Caco-2 (cell line): ENCODE data around the gene SLC22A4. TPM values are rescaled to one million over a fixed set of nuclear protein-coding genes. Genes with fewer than 3 reads are reported as not detected.

Source experiments
- BruUV-seq: library from RNA; stranded (reverse); fragments of 400-500 nt; replicated peaks from 2 replicates; lab custom pipeline; 2021; lab: Mats Ljungman, UMichigan
- CTCF ChIA-PET: fragments of 300-600 bp; sonication (Branson Sonifier 250); formaldehyde crosslinking; loops from one replicate; lab custom pipeline; 2022; ENCODE audit warnings: antibody characterized with exemption; lab: Charles Lee
- POLR2A ChIA-PET: fragments of 300-600 bp; sonication (Branson Sonifier 250); formaldehyde crosslinking; loops from one replicate; lab custom pipeline; 2022; ENCODE audit warnings: antibody characterized with exemption; lab: Charles Lee
- DNase-seq, 2 experiments: peaks; one replicate each; pipeline versions ENCODE4 v3.0.0 to v3.0.0-alpha.2; 2020 to 2022
- H3K27me3 ChIP-seq: replicated peaks from 2 replicates; pipeline ENCODE4 v1.6.0; 2011; ENCODE audit warnings: low read length; ENCODE audit not compliant: control insufficient read depth, insufficient read depth
- H3K36me3 ChIP-seq: 2 replicates; pipeline ENCODE4 v1.5.1; 2011; ENCODE audit warnings: low read length; ENCODE audit not compliant: control insufficient read depth, insufficient read depth
- H3K4me1 ChIP-seq: fragments of 250-450 bp; sonication (Bioruptor Pico); 2 replicates; pipeline ENCODE4 v1.5.1; 2020; ENCODE audit warnings: mild to moderate bottlenecking
- H3K4me3 ChIP-seq: 2 replicates; pipeline ENCODE4 v1.5.1; 2011; ENCODE audit warnings: low read depth, mild to moderate bottlenecking, control low read depth, low read length
- H3K9me3 ChIP-seq: fragments of 250-450 bp; sonication (Bioruptor Pico); 2 replicates; pipeline ENCODE4 v1.5.1; 2020; ENCODE audit warnings: mild to moderate bottlenecking, moderate library complexity
- H3K27ac Mint-ChIP-seq: one replicate; pipeline ENCODE4 v1.8.0; 2022; ENCODE audit warnings: mixed read lengths; ENCODE audit not compliant: unreplicated experiment
- H3K27me3 Mint-ChIP-seq: one replicate; pipeline ENCODE4 v1.8.0; 2022; ENCODE audit warnings: mixed read lengths; ENCODE audit not compliant: insufficient read depth, unreplicated experiment
- H3K36me3 Mint-ChIP-seq: one replicate; pipeline ENCODE4 v1.8.0; 2022; ENCODE audit warnings: mild to moderate bottlenecking, mixed read lengths; ENCODE audit not compliant: insufficient read depth, unreplicated experiment
- H3K4me1 Mint-ChIP-seq: one replicate; pipeline ENCODE4 v1.8.0; 2022; ENCODE audit warnings: low read depth, mixed read lengths; ENCODE audit not compliant: unreplicated experiment
- H3K4me3 Mint-ChIP-seq: one replicate; pipeline ENCODE4 v1.8.0; 2022; ENCODE audit warnings: mild to moderate bottlenecking, moderate library complexity, mixed read lengths; ENCODE audit not compliant: unreplicated experiment
- H3K9me3 Mint-ChIP-seq: one replicate; pipeline ENCODE4 v1.8.0; 2022; ENCODE audit warnings: mixed read lengths; ENCODE audit not compliant: unreplicated experiment
- intact Hi-C: fragments of 100-400 bp; cut with micrococcal nuclease; formaldehyde crosslinking; loops from one replicate; pipeline ENCODE4 v1.10.0; 2022; ENCODE audit not compliant: unreplicated experiment
- total RNA-seq: library from RNA; stranded (reverse); gene quantifications from 2 replicates; pipeline ENCODE4 v1.2.3, GENCODE V29; 2022
- TF ChIP-seq, protein P1 (sequence below), 2 experiments: fragments of 200-600 bp in 1 of 2; IDR thresholded peaks; 1 replicate in 1 of 2; 2 replicates in 1 of 2; pipeline versions ENCODE4 v1.5.1 to v1.8.0; 2011 to 2022; ENCODE audit warnings: antibody characterized with exemption in 1 of 2, control low read depth in 1 of 2, inconsistent platforms in 1 of 2, low read depth in 1 of 2, low read length in 1 of 2, mild to moderate bottlenecking in 1 of 2, moderate library complexity in 1 of 2; ENCODE audit not compliant: insufficient read depth in 1 of 2, severe bottlenecking in 1 of 2, unreplicated experiment in 1 of 2

SLC22A4 gene
- total RNA-seq, 1 experiment from 2014 or later, result 1.5 TPM

DNA sequence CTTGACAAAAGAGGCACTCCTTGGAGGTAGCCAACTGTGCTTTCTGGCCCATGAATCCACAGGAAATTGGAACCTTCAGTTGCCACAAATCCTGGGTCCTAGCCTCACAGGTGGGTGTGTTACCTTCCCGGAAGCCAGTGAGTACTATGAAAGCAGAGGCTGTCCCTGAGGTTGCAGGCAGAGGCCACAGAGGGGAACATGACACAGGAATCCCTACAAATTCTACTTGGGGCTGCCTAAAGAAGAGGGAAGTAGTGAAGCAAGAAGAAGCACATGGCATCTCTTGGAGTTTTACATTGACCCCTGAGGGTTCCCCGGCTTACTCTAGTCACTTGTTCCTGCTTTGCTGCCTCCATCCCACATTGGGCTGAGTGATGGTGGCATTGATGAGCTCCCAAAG, 77.9 kb downstream of the SLC22A4 start:
- ChIA-PET CTCF (no interaction called here), POLR2A (interaction anchor here (1.2 kb wide), 1 partner anchor 124 kb away, joined by 3 read pairs; no protein-coding TSS in a partner anchor)
- BruUV-seq, result no TSS peak

DNA sequence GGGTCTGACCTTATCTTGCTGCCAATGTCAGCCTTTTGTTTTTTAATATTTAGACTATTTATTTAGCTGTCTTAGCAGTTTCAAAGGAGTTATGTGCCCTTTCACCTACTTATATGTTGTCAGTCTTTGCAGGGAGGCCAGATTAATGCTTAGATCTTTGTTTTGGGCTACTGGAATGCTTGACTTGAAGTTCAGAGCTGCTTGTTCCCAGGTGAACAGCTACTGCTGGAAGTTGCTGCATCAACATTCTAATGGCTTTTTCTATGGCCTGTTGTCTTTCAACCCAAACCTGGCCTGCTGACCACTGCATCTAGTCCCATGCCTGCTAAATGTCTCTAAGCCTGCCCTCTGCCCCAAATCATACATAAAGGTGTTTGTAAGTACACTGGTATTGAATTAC, 78.3 kb downstream of the SLC22A4 start:
- Mint-ChIP-seq H3K27ac (no peak overlapping the region), H3K36me3 (peaks cover 13% of the 10 kb centered on the region), H3K4me3 (no peak overlapping the region), H3K4me1 (peaks cover 14% of the 10 kb centered on the region), H3K27me3 (no peaks in the 10 kb centered on the region), H3K9me3 (no peaks in the 10 kb centered on the region)
- no peak overlapping the region for H3K4me3 ChIP-seq
- TF ChIP-seq, protein P1, sequence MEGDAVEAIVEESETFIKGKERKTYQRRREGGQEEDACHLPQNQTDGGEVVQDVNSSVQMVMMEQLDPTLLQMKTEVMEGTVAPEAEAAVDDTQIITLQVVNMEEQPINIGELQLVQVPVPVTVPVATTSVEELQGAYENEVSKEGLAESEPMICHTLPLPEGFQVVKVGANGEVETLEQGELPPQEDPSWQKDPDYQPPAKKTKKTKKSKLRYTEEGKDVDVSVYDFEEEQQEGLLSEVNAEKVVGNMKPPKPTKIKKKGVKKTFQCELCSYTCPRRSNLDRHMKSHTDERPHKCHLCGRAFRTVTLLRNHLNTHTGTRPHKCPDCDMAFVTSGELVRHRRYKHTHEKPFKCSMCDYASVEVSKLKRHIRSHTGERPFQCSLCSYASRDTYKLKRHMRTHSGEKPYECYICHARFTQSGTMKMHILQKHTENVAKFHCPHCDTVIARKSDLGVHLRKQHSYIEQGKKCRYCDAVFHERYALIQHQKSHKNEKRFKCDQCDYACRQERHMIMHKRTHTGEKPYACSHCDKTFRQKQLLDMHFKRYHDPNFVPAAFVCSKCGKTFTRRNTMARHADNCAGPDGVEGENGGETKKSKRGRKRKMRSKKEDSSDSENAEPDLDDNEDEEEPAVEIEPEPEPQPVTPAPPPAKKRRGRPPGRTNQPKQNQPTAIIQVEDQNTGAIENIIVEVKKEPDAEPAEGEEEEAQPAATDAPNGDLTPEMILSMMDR (IDR thresholded peaks at IDR 0.05; ENCODE audit: insufficient read depth in 1 of 2, low read depth in 1 of 2, low read length in 1 of 2, severe bottlenecking in 1 of 2, unreplicated experiment in 1 of 2), result no peak
- H3K4me1 ChIP-seq, result peaks cover 16% of the 10 kb centered on the region
- POLR2A ChIA-PET, result interaction anchor here (1.2 kb wide), 1 partner anchor 123 kb away, joined by 3 read pairs; no protein-coding TSS in a partner anchor
- no peaks in the 10 kb centered on the region for H3K9me3 ChIP-seq
- CTCF ChIA-PET, result no interaction called here
- DNase-seq, result no peak
- H3K27me3 ChIP-seq, result no peaks in the 10 kb centered on the region
- no TSS peak for BruUV-seq
- intact Hi-C loops, result no loop called here
- no peaks in the 10 kb centered on the region; the same call in 1 of the 2 replicates for H3K36me3 ChIP-seq

More for the DNA sequence above, 77.9 kb downstream of the SLC22A4 start:
- H3K36me3 Mint-ChIP-seq, result peaks cover 13% of the 10 kb centered on the region
- Histone ChIP-seq H3K4me1 (peaks cover 21% of the 10 kb centered on the region), H3K9me3 (no peaks in the 10 kb centered on the region), H3K4me3 (no peak overlapping the region), H3K27me3 (no peaks in the 10 kb centered on the region), H3K36me3 (no peaks in the 10 kb centered on the region; the same call in 1 of the 2 replicates)
- H3K4me1 Mint-ChIP-seq, result peaks cover 14% of the 10 kb centered on the region
- no peak overlapping the region for H3K4me3 Mint-ChIP-seq
- DNase-seq, result no peak
- no peaks in the 10 kb centered on the region for H3K27me3 Mint-ChIP-seq
- H3K9me3 Mint-ChIP-seq, result no peaks in the 10 kb centered on the region
- TF ChIP-seq, protein P1 (IDR thresholded peaks at IDR 0.05; ENCODE audit: insufficient read depth in 1 of 2, low read depth in 1 of 2, low read length in 1 of 2, severe bottlenecking in 1 of 2, unreplicated experiment in 1 of 2), result no peak
- H3K27ac Mint-ChIP-seq, result no peak overlapping the region
- intact Hi-C loops, result no loop called here

DNA sequence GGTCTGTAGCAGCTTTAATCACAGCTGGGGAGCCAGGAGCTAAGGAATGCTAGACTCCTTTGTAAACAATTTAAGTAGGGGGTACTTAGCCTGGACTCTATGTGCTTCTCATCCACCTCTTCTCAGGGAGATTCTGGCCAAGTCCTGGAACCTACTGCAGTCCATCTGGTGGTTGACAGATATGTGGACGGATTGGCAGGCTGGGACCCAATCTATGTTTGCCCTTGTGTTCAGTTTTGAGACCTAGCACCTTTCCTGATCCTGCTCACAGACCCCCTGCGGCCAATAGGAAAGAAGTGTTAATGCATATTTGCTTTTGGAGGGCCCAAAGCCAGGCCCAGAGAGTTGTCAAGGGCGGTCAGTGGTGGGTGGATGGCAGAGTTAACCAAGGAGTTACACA, 81.8 kb downstream of the SLC22A4 start:
- Histone ChIP-seq H3K4me1 (peaks cover 8% of the 10 kb centered on the region), H3K27me3 (no peaks in the 10 kb centered on the region), H3K36me3 (no peaks in the 10 kb centered on the region; the same call in 1 of the 2 replicates), H3K9me3 (no peaks in the 10 kb centered on the region), H3K4me3 (no peak overlapping the region)
- Mint-ChIP-seq H3K27me3 (no peaks in the 10 kb centered on the region), H3K4me1 (peaks cover 16% of the 10 kb centered on the region), H3K4me3 (no peak overlapping the region), H3K27ac (no peak overlapping the region), H3K36me3 (peaks cover 13% of the 10 kb centered on the region), H3K9me3 (no peaks in the 10 kb centered on the region)
- ChIA-PET CTCF (interaction anchor here (1.4 kb wide), 1 partner anchor 83 kb away, joined by 4 read pairs; no protein-coding TSS in a partner anchor), POLR2A (no interaction called here)
- TF ChIP-seq, protein P1 (IDR thresholded peaks at IDR 0.05; ENCODE audit: insufficient read depth in 1 of 2, low read depth in 1 of 2, low read length in 1 of 2, severe bottlenecking in 1 of 2, unreplicated experiment in 1 of 2), result no peak
- intact Hi-C loops, result no loop called here
- no TSS peak for BruUV-seq
- no peak for DNase-seq
